Peyer's patch (tissue), 4 donors: ENCODE data around the gene MPHOSPH6.
"Not testable (repeated sequence)": the region's sequence is repeated elsewhere in the genome, so short reads cannot be mapped to it uniquely, and the experiment has no call there.

ENCODE experiments used
- CTCF ChIP-seq, 6 experiments: fragments of 450-650 bp in 4 of 6; fragments of 200-600 bp in 2 of 6; sonication (generic) in 1 of 6; IDR thresholded peaks; one replicate each; pipeline ENCODE4 v1.5.1; 2017 to 2019; ENCODE audit warnings: antibody characterized with exemption in 6 of 6, mild to moderate bottlenecking in 3 of 6, moderate library complexity in 1 of 6
- POLR2A ChIP-seq, 2 donors: fragments of 450-650 bp; IDR thresholded peaks; one replicate each; pipeline ENCODE4 v1.5.1; 2017; ENCODE audit warnings: antibody characterized with exemption in 2 of 2, mild to moderate bottlenecking in 2 of 2, moderate library complexity in 2 of 2

- TF ChIP-seq POLR2A, CTCF (IDR thresholded peaks at IDR 0.05): not testable (repeated sequence)
These were observed 60.8 kb downstream of the MPHOSPH6 start for GRCh38 chr16:82109266-82109665.
